ENCODE data around the gene RAD50.
"Not testable (repeated sequence)": the region's sequence is repeated elsewhere in the genome, so short reads cannot be mapped to it uniquely, and the experiment has no call there.

The RAD50 gene

GRCh38 chr5:132689513-132689912 is 132.7 kb downstream of the RAD50 start:
- H3K4me1 ChIP-seq (ENCODE audit: control insufficient read depth in 2 of 2, insufficient read depth in 1 of 2, low read depth in 1 of 2, low read length in 2 of 2): no peaks in the 10 kb centered on the region
- no peak overlapping the region for H2BK15ac ChIP-seq (ENCODE audit: low read length)
- no peak overlapping the region for H4K91ac ChIP-seq (ENCODE audit: low read depth, low read length, poor library complexity)
- H3K79me1 ChIP-seq (ENCODE audit: low read depth, low read length): no peaks in the 10 kb centered on the region
- H2BK5ac ChIP-seq (ENCODE audit: low read length): no peak overlapping the region
- no peak for DNase-seq (ENCODE audit: low spot score)
- H3K27ac ChIP-seq (replicated peaks; ENCODE audit: low read length): no peak overlapping the region
- no peak overlapping the region for H2AFZ ChIP-seq (ENCODE audit: low read length)
- no peaks in the 10 kb centered on the region for H3K9me3 ChIP-seq (replicated peaks in 1 of 2; ENCODE audit: control insufficient read depth in 2 of 2, insufficient read depth in 1 of 2, low read depth in 1 of 2, low read length in 2 of 2)
- no peak overlapping the region for H3K23ac ChIP-seq (ENCODE audit: low read depth, low read length, poor library complexity)
- no peak overlapping the region for H2BK12ac ChIP-seq (ENCODE audit: low read length)
- WGBS, 2 donors (ENCODE audit: extremely low coverage in 2 of 2, insufficient read length in 2 of 2, insufficient replicate concordance in 1 of 2): no CpG with 5 or more reads among the region's 7 CpGs
- no peak overlapping the region for H2BK120ac ChIP-seq (ENCODE audit: low read depth, low read length)
- no peak overlapping the region for H3K4me2 ChIP-seq (ENCODE audit: insufficient read depth, low read length, poor library complexity, severe bottlenecking)
- no peaks in the 10 kb centered on the region for H3K36me3 ChIP-seq (replicated peaks in 1 of 2; ENCODE audit: control insufficient read depth in 2 of 2, insufficient read depth in 2 of 2, low read length in 2 of 2)
- no peak overlapping the region for H3K9ac ChIP-seq (ENCODE audit: low read depth, low read length, poor library complexity)
- H3K4ac ChIP-seq (ENCODE audit: low read length): no peak overlapping the region
- no peak overlapping the region for H3K4me3 ChIP-seq (ENCODE audit: low read length in 2 of 2)
- H3K18ac ChIP-seq (ENCODE audit: low read length): no peak overlapping the region
- no peak overlapping the region for H2AK5ac ChIP-seq (ENCODE audit: low read depth, low read length)
- no peaks in the 10 kb centered on the region for H3K27me3 ChIP-seq (ENCODE audit: control insufficient read depth in 3 of 3, insufficient read depth in 3 of 3, low read depth in 1 of 3, low read length in 3 of 3)
- no peak overlapping the region for H3K14ac ChIP-seq (ENCODE audit: low read length)
- no peak overlapping the region for H4K8ac ChIP-seq (ENCODE audit: low read depth, low read length)

GRCh38 chr5:132690156-132690555 is 133.4 kb downstream of the RAD50 start:
- H2BK15ac ChIP-seq (ENCODE audit: low read length): no peak overlapping the region
- no peaks in the 10 kb centered on the region for H3K27me3 ChIP-seq (ENCODE audit: control insufficient read depth in 3 of 3, insufficient read depth in 3 of 3, low read depth in 1 of 3, low read length in 3 of 3)
- H3K23ac ChIP-seq (ENCODE audit: low read depth, low read length, poor library complexity): no peak overlapping the region
- no peak overlapping the region for H3K27ac ChIP-seq (replicated peaks; ENCODE audit: low read length)
- no peak overlapping the region for H2BK5ac ChIP-seq (ENCODE audit: low read length)
- no peak overlapping the region for H3K9ac ChIP-seq (ENCODE audit: low read depth, low read length, poor library complexity)
- no peak overlapping the region for H3K4me3 ChIP-seq (ENCODE audit: low read length in 2 of 2)
- no peak for DNase-seq (ENCODE audit: low spot score)
- H3K4ac ChIP-seq (ENCODE audit: low read length): no peak overlapping the region
- no peak overlapping the region for H4K8ac ChIP-seq (ENCODE audit: low read depth, low read length)
- H3K36me3 ChIP-seq (replicated peaks in 1 of 2; ENCODE audit: control insufficient read depth in 2 of 2, insufficient read depth in 2 of 2, low read length in 2 of 2): no peaks in the 10 kb centered on the region
- no peak overlapping the region for H2BK120ac ChIP-seq (ENCODE audit: low read depth, low read length)
- no peak overlapping the region for H4K91ac ChIP-seq (ENCODE audit: low read depth, low read length, poor library complexity)
- no peak overlapping the region for H2AK5ac ChIP-seq (ENCODE audit: low read depth, low read length)
- H2AFZ ChIP-seq (ENCODE audit: low read length): no peak overlapping the region
- no peaks in the 10 kb centered on the region for H3K79me1 ChIP-seq (ENCODE audit: low read depth, low read length)
- no peak overlapping the region for H3K18ac ChIP-seq (ENCODE audit: low read length)
- no peak overlapping the region for H2BK12ac ChIP-seq (ENCODE audit: low read length)
- H3K4me2 ChIP-seq (ENCODE audit: insufficient read depth, low read length, poor library complexity, severe bottlenecking): no peak overlapping the region
- no peaks in the 10 kb centered on the region for H3K9me3 ChIP-seq (replicated peaks in 1 of 2; ENCODE audit: control insufficient read depth in 2 of 2, insufficient read depth in 1 of 2, low read depth in 1 of 2, low read length in 2 of 2)
- WGBS, 2 donors (ENCODE audit: extremely low coverage in 2 of 2, insufficient read length in 2 of 2, insufficient replicate concordance in 1 of 2): no CpG with 5 or more reads among the region's 3 CpGs
- H3K4me1 ChIP-seq (ENCODE audit: control insufficient read depth in 2 of 2, insufficient read depth in 1 of 2, low read depth in 1 of 2, low read length in 2 of 2): no peaks in the 10 kb centered on the region
- H3K14ac ChIP-seq (ENCODE audit: low read length): no peak overlapping the region

GRCh38 chr5:132691755-132692631 is 135.2 kb downstream of the RAD50 start:
- not testable (repeated sequence) for H3K4me2 ChIP-seq (ENCODE audit: insufficient read depth, low read length, poor library complexity, severe bottlenecking); H4K8ac ChIP-seq (ENCODE audit: low read depth, low read length); H2BK120ac ChIP-seq (ENCODE audit: low read depth, low read length); H3K4me1 ChIP-seq (ENCODE audit: control insufficient read depth in 2 of 2, insufficient read depth in 1 of 2, low read depth in 1 of 2, low read length in 2 of 2); H3K23ac ChIP-seq (ENCODE audit: low read depth, low read length, poor library complexity); H2BK5ac ChIP-seq (ENCODE audit: low read length); H3K79me1 ChIP-seq (ENCODE audit: low read depth, low read length); H4K91ac ChIP-seq (ENCODE audit: low read depth, low read length, poor library complexity); H2BK12ac ChIP-seq (ENCODE audit: low read length); H3K4ac ChIP-seq (ENCODE audit: low read length); H3K4me3 ChIP-seq (ENCODE audit: low read length in 2 of 2); H2AK5ac ChIP-seq (ENCODE audit: low read depth, low read length); H3K9ac ChIP-seq (ENCODE audit: low read depth, low read length, poor library complexity); H3K27me3 ChIP-seq (ENCODE audit: control insufficient read depth in 3 of 3, insufficient read depth in 3 of 3, low read depth in 1 of 3, low read length in 3 of 3); H2AFZ ChIP-seq (ENCODE audit: low read length); H3K27ac ChIP-seq (replicated peaks; ENCODE audit: low read length); H3K36me3 ChIP-seq (replicated peaks in 1 of 2; ENCODE audit: control insufficient read depth in 2 of 2, insufficient read depth in 2 of 2, low read length in 2 of 2); H3K18ac ChIP-seq (ENCODE audit: low read length); H3K9me3 ChIP-seq (replicated peaks in 1 of 2; ENCODE audit: control insufficient read depth in 2 of 2, insufficient read depth in 1 of 2, low read depth in 1 of 2, low read length in 2 of 2); DNase-seq (ENCODE audit: low spot score); H2BK15ac ChIP-seq (ENCODE audit: low read length); H3K14ac ChIP-seq (ENCODE audit: low read length)
- no CpG with 5 or more reads among the region's 5 CpGs for WGBS, 2 donors (ENCODE audit: extremely low coverage in 2 of 2, insufficient read length in 2 of 2, insufficient replicate concordance in 1 of 2)

GRCh38 chr5:132692632-132692967 is 135.8 kb downstream of the RAD50 start:
- Histone ChIP-seq H3K27ac (replicated peaks; ENCODE audit: low read length) (no peak overlapping the region), H3K4me2 (ENCODE audit: insufficient read depth, low read length, poor library complexity, severe bottlenecking) (no peak overlapping the region), H4K8ac (ENCODE audit: low read depth, low read length) (no peak overlapping the region), H3K27me3 (ENCODE audit: control insufficient read depth in 3 of 3, insufficient read depth in 3 of 3, low read depth in 1 of 3, low read length in 3 of 3) (no peaks in the 10 kb centered on the region), H4K91ac (ENCODE audit: low read depth, low read length, poor library complexity) (no peak overlapping the region), H3K14ac (ENCODE audit: low read length) (no peak overlapping the region), H3K23ac (ENCODE audit: low read depth, low read length, poor library complexity) (no peak overlapping the region), H3K18ac (ENCODE audit: low read length) (no peak overlapping the region), H2BK120ac (ENCODE audit: low read depth, low read length) (no peak overlapping the region), H2AFZ (ENCODE audit: low read length) (no peak overlapping the region), H2BK5ac (ENCODE audit: low read length) (no peak overlapping the region), H2BK15ac (ENCODE audit: low read length) (no peak overlapping the region), H2BK12ac (ENCODE audit: low read length) (no peak overlapping the region), H3K79me1 (ENCODE audit: low read depth, low read length) (no peaks in the 10 kb centered on the region), H3K36me3 (replicated peaks in 1 of 2; ENCODE audit: control insufficient read depth in 2 of 2, insufficient read depth in 2 of 2, low read length in 2 of 2) (peaks cover 3 to 7% of the 10 kb centered on the region in 2 donors), H2AK5ac (ENCODE audit: low read depth, low read length) (no peak overlapping the region), H3K4me3 (ENCODE audit: low read length in 2 of 2) (no peak overlapping the region), H3K4me1 (ENCODE audit: control insufficient read depth in 2 of 2, insufficient read depth in 1 of 2, low read depth in 1 of 2, low read length in 2 of 2) (no peaks in the 10 kb centered on the region), H3K9ac (ENCODE audit: low read depth, low read length, poor library complexity) (no peak overlapping the region), H3K4ac (ENCODE audit: low read length) (no peak overlapping the region), H3K9me3 (replicated peaks in 1 of 2; ENCODE audit: control insufficient read depth in 2 of 2, insufficient read depth in 1 of 2, low read depth in 1 of 2, low read length in 2 of 2) (no peaks in the 10 kb centered on the region)
- DNase-seq (ENCODE audit: low spot score): no peak
